Measurements from ENCODE around the gene C10orf105.

DNA sequence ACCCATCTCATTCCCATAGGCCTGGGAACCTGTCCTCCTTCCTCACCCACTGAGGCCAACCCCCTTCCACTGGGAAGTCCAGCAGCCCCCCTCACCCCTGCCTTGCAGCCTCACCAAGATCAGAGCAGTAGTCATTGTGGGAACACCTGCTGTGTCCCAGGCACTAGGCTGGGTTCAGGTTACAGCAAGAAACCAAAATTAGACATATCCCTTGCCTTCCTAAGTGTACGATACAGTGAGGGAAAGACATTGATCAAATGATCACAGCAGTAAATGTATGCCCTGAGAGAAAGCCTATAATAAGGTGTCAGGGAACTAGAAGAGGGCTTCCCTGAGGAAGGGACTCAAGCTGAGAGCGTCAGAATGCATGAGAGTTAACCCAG, 17.0 kb upstream of the C10orf105 start:
- TF ChIP-seq, protein P1, sequence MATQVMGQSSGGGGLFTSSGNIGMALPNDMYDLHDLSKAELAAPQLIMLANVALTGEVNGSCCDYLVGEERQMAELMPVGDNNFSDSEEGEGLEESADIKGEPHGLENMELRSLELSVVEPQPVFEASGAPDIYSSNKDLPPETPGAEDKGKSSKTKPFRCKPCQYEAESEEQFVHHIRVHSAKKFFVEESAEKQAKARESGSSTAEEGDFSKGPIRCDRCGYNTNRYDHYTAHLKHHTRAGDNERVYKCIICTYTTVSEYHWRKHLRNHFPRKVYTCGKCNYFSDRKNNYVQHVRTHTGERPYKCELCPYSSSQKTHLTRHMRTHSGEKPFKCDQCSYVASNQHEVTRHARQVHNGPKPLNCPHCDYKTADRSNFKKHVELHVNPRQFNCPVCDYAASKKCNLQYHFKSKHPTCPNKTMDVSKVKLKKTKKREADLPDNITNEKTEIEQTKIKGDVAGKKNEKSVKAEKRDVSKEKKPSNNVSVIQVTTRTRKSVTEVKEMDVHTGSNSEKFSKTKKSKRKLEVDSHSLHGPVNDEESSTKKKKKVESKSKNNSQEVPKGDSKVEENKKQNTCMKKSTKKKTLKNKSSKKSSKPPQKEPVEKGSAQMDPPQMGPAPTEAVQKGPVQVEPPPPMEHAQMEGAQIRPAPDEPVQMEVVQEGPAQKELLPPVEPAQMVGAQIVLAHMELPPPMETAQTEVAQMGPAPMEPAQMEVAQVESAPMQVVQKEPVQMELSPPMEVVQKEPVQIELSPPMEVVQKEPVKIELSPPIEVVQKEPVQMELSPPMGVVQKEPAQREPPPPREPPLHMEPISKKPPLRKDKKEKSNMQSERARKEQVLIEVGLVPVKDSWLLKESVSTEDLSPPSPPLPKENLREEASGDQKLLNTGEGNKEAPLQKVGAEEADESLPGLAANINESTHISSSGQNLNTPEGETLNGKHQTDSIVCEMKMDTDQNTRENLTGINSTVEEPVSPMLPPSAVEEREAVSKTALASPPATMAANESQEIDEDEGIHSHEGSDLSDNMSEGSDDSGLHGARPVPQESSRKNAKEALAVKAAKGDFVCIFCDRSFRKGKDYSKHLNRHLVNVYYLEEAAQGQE (IDR thresholded peaks at IDR 0.05; ENCODE audit: insufficient read depth in 1 of 2, low read depth in 2 of 2, low read length in 2 of 2), result no peak
- TF ChIP-seq SIN3A (IDR thresholded peaks at IDR 0.05; ENCODE audit: borderline replicate concordance, insufficient read depth, low read length), result no peak
